HCT116 (cell line): ENCODE measurements around the gene MEIOB.

ENCODE experiments used
- ELF1 ChIP-seq: IDR thresholded peaks from 2 replicates; pipeline ENCODE4 v1.6.1; 2012; ENCODE audit warnings: low read depth, borderline replicate concordance
- EZH2phosphoT487 ChIP-seq: fragments of 200-600 bp; IDR thresholded peaks from 2 replicates; pipeline ENCODE4 v1.6.1; 2018; ENCODE audit warnings: antibody characterized with exemption, borderline replicate concordance
- FOSL1 ChIP-seq: IDR thresholded peaks from 2 replicates; pipeline ENCODE4 v1.6.1; 2012; ENCODE audit warnings: low read depth
- POLR2A ChIP-seq: IDR thresholded peaks from 2 replicates; pipeline ENCODE4 v1.7.0; 2011; ENCODE audit warnings: borderline replicate concordance; ENCODE audit not compliant: insufficient read depth, insufficient read length; ENCODE audit errors: extremely low read depth
- POLR2AphosphoS5 ChIP-seq: IDR thresholded peaks from 2 replicates; pipeline ENCODE4 v1.6.1; 2011; ENCODE audit warnings: mild to moderate bottlenecking, low read depth, low read length, moderate library complexity
- TF ChIP-seq, protein P1 (sequence below), 3 experiments: fragments of 200-600 bp in 1 of 3; sonication (generic) in 1 of 3; IDR thresholded peaks in 2 of 3; conservative IDR thresholded peaks in 1 of 3; 2 replicates each; pipeline ENCODE4 v1.5.1; 2012 to 2017; ENCODE audit warnings: low read depth in 2 of 3, low read length in 2 of 3, antibody characterized with exemption in 1 of 3, borderline replicate concordance in 1 of 3, control low read depth in 1 of 3, mild to moderate bottlenecking in 1 of 3, mixed read lengths in 1 of 3, mixed run types in 1 of 3, moderate library complexity in 1 of 3; ENCODE audit not compliant: insufficient read depth in 1 of 3

DNA sequence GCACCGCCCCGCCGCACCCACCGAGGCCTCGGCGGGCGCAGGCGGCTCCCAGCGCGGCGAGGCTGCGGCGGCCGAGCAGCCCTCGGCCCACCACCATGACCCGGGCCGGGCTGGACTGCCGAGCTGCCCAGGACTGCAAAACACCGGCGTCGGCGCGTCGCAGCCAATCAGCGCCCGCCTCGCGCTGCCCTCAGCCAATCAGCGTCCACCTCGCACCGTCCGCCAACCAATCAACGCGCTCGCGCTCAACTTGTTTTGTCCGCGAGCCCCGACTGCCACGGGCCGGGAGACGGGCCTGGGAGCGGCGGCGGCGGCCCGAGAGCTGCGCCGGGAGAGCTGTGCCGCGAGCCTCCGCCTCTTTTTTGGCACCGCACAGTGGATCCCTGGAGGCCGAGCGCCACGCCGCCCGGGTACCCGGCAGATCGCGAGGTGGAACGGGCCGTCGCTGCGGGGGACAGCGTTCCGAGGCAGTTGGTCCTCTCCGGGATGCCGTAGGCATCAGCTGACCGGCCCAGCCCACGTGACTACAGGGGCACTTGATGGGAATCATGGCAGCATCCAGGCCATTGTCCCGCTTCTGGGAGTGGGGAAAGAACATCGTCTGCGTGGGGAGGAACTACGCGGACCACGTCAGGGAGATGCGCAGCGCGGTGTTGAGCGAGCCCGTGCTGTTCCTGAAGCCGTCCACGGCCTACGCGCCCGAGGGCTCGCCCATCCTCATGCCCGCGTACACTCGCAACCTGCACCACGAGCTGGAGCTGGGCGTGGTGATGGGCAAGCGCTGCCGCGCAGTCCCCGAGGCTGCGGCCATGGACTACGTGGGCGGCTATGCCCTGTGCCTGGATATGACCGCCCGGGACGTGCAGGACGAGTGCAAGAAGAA, 45.0 kb downstream of the MEIOB start, which contains the start of the genes FAHD1 and HAGH:
- TF ChIP-seq EZH2phosphoT487 (no peak), ELF1 (no peak; the same call in 1 of the 2 replicates), FOSL1 (no peak), POLR2A (peak; percentile 24), POLR2AphosphoS5 (peak; percentile 61)
- TF ChIP-seq, protein P1, sequence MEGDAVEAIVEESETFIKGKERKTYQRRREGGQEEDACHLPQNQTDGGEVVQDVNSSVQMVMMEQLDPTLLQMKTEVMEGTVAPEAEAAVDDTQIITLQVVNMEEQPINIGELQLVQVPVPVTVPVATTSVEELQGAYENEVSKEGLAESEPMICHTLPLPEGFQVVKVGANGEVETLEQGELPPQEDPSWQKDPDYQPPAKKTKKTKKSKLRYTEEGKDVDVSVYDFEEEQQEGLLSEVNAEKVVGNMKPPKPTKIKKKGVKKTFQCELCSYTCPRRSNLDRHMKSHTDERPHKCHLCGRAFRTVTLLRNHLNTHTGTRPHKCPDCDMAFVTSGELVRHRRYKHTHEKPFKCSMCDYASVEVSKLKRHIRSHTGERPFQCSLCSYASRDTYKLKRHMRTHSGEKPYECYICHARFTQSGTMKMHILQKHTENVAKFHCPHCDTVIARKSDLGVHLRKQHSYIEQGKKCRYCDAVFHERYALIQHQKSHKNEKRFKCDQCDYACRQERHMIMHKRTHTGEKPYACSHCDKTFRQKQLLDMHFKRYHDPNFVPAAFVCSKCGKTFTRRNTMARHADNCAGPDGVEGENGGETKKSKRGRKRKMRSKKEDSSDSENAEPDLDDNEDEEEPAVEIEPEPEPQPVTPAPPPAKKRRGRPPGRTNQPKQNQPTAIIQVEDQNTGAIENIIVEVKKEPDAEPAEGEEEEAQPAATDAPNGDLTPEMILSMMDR (IDR thresholded peaks at IDR 0.05 in 2 of 3, conservative IDR thresholded peaks at IDR 0.05 in 1 of 3; ENCODE audit: borderline replicate concordance in 1 of 3, insufficient read depth in 1 of 3, low read depth in 2 of 3, low read length in 2 of 3), result no peak
